GM21381 (cell line): ENCODE measurements around the gene TMEM106A.
"Not testable (repeated sequence)": the region's sequence is repeated elsewhere in the genome, so short reads cannot be mapped to it uniquely, and the experiment has no call there.

ENCODE experiments used
- ATAC-seq: cut with Tn5 transposase; IDR thresholded peaks from one replicate; pipeline ENCODE4 v1.9.1; 2021; ENCODE audit warnings: mild to moderate bottlenecking, moderate library complexity; ENCODE audit not compliant: unreplicated experiment

TMEM106A gene

DNA sequence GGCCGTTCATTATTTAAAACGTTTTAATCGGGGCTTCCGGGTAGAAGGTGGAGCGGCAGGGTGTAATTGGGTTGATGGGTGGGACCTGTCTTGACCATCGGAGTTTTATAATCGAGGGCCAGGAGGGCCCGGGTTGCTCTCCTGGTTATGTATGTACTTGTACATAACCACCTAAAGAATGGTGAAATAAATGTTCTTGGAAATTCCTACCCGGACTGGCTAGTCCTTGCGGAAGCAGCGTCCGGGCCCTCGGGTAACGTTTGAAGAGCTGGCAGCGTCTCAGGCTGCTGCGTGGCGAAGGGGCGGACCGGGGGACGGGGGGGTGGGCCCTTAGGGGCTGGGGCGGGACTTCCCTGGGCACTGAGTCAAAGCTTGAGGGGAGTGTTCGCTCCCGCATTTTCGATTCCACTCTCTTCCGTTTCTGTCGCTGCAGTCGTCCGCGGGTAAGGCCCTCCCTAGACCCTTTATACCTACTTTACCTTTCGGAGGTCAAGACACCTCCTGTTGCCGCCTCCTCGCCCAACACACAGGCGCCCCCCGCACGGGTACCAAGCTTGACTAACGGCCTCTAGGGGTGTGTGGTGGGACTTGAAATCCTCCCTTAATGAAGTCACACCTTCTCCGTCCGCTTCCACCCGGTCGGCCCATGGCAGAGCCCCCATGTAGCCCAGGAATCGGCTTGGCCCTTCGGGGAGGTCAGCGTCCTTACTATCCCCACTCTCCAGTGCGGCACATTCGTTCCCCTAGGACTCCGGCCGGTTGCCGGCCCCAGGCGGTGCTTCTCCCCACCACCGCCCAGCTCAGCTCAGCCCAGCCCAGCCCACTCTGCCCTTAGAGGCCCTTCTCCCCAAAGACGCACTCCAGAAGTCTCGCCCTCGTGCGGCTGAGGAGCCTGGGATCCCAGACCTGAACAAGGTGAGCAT is at the start of gene TMEM106A:
TSS of gene TMEM106A (plus strand) at position 396 of the 923 bp plus-strand sequence. CDS start 1,167 bp downstream, outside the sequence.
- peak; percentile 71 for ATAC-seq

- ATAC-seq, result not testable (repeated sequence)
These were observed 45.7 kb upstream of the TMEM106A start for GRCh38 chr17:43165971-43166370.

- peak; percentile 1 for ATAC-seq
These were observed 42.0 kb upstream of the TMEM106A start for GRCh38 chr17:43169561-43170139.

DNA sequence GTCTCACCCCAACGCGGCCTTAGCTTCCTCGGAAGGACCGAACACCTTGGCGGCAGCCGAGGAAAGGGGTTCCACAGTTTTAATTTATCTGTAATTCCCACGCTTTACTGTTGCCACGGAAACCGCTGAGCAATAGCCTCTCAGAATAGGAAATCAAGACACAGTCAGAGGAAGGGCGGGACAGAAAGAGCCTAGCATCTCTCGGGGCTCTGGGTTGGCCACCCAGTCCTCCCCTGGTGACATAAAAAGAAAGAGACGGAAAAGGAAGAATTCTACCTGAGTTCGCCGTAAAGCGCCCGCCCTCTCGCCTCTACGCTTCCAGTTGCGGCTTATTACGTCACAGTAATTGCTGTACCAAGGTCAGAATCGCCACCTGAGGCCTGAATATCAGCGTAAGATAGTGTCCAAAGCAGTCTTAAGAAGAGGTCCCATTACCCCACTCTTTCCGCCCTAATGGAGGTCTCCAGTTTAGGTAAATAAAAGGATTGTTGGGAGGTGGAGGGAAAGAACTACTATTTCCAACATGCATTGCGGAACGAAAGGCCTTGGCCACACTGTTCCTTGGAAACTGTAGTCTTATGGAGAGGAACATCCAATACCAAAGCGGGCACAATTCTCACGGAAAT is 41.4 kb upstream of the TMEM106A start:
- peak; percentile 61 for ATAC-seq

GRCh38 chr17:43170766-43171585 is 40.7 kb upstream of the TMEM106A start, which contains the start of gene NBR1:
TSS of gene NBR1 (plus strand) at chr17:43171214. CDS start at chr17:43175800, 4,586 bp downstream.
- ATAC-seq, result peak; percentile 72

- no peak for ATAC-seq
These were observed 39.8 kb upstream of the TMEM106A start for GRCh38 chr17:43171586-43172487.

DNA sequence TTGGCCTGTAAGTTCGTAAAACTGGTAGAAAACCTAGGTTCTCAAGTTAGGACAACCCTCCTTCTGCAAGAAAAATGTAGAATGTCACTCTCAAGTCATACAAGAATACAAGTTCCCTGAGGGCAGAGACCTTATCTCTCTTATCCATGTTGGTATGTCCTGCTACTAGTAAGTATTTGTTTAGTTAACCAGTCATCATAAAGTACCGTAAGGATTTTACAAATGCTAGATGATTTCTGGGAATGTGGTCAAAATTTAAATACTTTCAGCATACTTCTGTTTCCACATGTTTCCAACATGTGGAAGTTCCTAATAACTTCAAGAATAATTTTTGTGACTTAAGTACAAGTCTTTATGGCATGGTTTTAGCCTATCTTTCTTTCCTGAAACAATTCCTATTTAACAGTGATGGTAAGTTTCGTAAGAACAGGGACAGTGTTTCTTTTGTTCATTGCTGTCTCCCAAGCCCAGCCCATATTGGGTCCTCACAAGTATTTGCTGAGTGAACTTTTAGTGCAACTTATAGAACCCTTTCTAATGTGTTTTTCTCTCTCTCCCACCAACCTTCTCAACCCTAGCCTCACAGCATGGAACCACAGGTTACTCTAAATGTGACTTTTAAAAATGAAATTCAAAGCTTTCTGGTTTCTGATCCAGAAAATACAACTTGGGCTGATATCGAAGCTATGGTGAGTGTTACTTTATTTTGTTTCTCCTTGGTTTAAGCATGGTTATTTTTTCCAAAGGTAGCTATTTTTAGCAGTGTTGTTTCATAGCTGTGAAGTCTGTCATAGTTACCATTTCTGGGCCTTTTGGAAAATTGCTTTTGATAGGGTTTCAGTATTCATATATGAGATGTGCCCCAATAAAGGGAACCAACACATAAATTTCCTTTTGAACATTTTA is 36.2 kb upstream of the TMEM106A start:
- ATAC-seq, result no peak

DNA sequence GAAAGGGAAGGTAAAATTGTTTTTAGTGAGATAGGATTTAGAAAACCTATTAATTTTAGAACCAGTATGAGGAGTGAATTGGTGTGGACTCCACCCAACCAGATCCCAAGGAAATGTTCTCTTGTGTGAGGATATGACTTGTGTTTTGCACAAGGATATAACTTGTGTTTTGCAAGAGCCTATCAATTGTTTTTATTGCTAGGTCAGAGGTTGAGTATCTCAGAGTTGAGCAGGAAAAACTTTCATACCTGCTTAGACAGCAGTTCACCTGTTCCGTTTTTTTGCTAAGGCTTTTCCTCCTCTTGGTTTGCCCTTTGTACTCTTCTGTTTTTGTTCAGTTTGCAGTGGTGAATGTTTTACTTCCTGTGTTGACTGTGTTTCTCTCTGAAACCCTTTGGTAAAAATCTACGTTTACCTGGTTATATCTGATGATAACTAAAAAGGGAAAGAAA is 35.5 kb upstream of the TMEM106A start:
- no peak for ATAC-seq

DNA sequence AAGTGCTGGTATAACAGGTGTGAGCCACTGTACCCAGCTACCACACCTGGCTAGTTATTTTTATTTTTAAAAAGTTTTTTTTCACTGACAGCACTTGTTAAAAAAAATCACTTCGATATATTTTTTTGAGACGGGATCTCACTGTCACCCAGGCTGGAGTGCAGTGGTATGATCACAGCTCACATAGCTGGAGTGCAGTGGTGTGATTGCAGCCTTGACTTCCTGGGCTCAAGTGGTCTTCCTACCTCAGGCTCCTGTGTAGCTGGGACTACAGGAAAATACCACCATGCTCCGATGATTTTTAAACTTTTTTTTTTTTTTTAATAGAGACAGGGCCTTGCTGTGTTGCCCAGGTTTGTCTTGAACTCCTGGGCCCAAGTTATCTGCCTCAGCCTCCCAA is 27.8 kb upstream of the TMEM106A start:
- ATAC-seq, result no peak

GRCh38 chr17:43186656-43187055 is 25.0 kb upstream of the TMEM106A start:
- not testable (repeated sequence) for ATAC-seq

DNA sequence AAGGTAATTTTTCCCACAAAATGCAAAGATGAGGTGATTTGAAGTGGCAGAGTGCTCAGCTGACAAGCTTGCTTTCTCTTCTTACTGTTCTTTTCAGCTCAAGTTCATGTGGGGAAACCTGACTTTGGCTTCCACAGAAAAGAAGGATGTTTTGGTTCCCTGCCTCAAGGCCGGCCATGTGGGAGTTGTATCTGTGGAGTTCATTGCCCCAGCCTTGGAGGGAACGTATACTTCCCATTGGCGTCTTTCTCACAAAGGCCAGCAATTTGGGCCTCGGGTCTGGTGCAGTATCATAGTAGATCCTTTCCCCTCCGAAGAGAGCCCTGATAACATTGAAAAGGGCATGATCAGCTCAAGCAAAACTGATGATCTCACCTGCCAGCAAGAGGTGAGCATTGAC is 18.4 kb upstream of the TMEM106A start:
- ATAC-seq, result no peak

GRCh38 chr17:43199633-43200032 is 12.0 kb upstream of the TMEM106A start:
- no peak for ATAC-seq

GRCh38 chr17:43200127-43200526 is 11.5 kb upstream of the TMEM106A start:
- ATAC-seq, result no peak

GRCh38 chr17:43203013-43203412 is 8.7 kb upstream of the TMEM106A start:
- ATAC-seq, result not testable (repeated sequence)

DNA sequence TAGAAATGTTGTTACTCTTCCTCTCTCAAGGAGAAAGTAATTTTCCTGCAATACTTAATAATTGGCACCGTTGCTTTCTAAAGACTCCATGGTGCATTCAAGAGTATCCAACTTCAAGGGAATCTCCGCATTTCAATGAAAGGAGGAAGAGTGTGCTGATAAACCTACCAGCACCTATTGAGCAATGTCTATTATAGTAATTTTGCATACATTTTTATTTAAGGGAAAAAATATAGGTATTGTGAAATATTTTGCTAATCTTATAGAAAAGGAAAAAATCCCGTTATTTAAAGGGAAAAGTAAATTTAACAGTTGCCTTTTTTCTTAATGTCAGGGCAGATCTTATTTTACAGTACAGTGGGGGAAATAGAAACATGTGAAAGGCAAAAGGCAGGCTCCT is 1.1 kb upstream of the TMEM106A start:
- no peak for ATAC-seq

DNA sequence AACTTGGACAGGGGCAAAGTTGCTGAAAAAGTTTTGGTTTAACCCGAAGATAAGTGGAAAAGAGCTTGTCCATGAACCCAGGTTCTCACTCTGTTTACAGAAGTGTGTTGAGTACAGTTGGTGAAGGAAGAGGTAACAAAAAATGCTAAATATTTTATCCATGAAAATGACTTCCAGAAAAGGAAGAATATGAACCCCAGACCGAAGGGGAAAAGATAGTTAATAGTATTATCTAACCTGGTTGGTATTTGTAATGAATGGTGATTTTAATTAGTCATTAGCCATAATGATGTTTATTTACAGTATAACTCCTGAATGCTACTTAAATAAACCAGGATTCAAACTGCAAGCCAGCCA is 574 bp upstream of the TMEM106A start:
- ATAC-seq, result no peak

DNA sequence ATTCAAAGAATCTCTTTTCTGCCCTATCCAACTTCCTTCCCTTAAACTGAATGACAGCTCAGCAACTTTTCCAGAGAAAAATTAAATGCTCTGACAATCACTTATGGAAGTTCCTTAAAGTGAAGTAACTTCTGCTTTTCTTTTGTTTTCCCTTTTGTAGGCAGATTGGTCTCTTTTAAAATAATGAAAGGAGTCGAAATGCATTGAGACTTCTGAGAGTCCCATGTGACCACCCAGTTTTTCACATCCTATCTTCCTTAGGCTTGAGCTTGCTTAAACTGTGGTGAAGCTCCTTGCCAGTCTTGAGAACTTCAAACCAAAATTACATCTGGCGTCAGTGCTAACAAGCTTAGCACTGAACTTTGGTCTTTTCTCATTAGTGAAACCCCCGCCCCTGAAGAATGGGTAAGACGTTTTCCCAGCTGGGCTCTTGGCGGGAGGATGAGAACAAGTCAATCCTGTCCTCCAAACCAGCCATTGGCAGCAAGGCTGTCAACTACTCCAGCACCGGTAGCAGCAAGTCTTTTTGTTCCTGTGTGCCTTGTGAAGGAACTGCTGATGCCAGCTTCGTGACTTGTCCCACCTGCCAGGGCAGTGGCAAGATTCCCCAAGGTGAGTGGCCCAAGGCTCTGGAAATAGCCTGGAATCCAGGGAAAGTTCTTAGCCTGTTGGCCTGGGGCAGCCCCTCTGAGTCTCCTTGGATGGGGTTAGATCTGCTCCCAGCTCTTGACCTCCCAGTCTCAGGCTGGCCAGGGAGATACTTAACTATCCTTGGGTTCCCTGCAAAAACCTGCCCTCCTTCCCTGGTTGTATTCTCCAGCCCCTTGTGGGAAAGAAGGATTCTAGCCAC is 1.2 kb downstream of the TMEM106A start:
- no peak for ATAC-seq

- ATAC-seq, result no peak
These were observed 1.9 kb downstream of the TMEM106A start for GRCh38 chr17:43213545-43213944.
